H1 (cell line): Measurements from ENCODE around the gene HLF. TPM values are rescaled to one million over a fixed set of nuclear protein-coding genes. Genes with fewer than 3 reads are reported as not detected.
A peak's percentile ranks its signal among the peaks of the same experiment; 100 is the strongest.

ENCODE experiments used
- CTCF ChIA-PET: fragments of 300-600 bp; sonication (Branson Sonifier 250); formaldehyde crosslinking; loops from one replicate; lab custom pipeline; 2021; ENCODE audit not compliant: partially characterized antibody; lab: Charles Lee
- POLR2A ChIA-PET: fragments of 300-600 bp; sonication (Branson Sonifier 250); formaldehyde crosslinking; loops from one replicate; lab custom pipeline; 2021; ENCODE audit warnings: inconsistent platforms; ENCODE audit not compliant: partially characterized antibody; lab: Charles Lee
- DNase-seq, 2 experiments: peaks; one replicate each; pipeline versions ENCODE4 v3.0.0 to v3.0.0-alpha.2; 2010 to 2022; ENCODE audit warnings: low spot score in 2 of 2, low read depth in 1 of 2, mixed read lengths in 1 of 2
- FAIRE-seq: peaks from 2 replicates; lab custom pipeline; 2011; peaks lifted over from hg19 to GRCh38; lab: Jason Lieb, UNC
- H2AFZ ChIP-seq: 2 replicates; pipeline ENCODE4 v1.8.1; 2012; ENCODE audit warnings: low read length, inconsistent platforms
- H2AK5ac ChIP-seq: 2 replicates; pipeline ENCODE4 v1.6.1; 2013; ENCODE audit warnings: low read depth, low read length
- H2BK120ac ChIP-seq: replicated peaks from 2 replicates; pipeline ENCODE3; 2013; ENCODE audit warnings: low read depth, low read length, inconsistent platforms
- H2BK12ac ChIP-seq: 2 replicates; pipeline ENCODE4 v1.6.1; 2013; ENCODE audit warnings: low read depth, low read length
- H2BK15ac ChIP-seq: 2 replicates; pipeline ENCODE4 v1.6.1; 2013; ENCODE audit warnings: low read length
- H2BK20ac ChIP-seq: 2 replicates; pipeline ENCODE4 v1.6.1; 2013; ENCODE audit warnings: low read length
- H2BK5ac ChIP-seq: 2 replicates; pipeline ENCODE4 v1.6.1; 2013; ENCODE audit warnings: low read depth, low read length
- H3K14ac ChIP-seq: 2 replicates; pipeline ENCODE4 v1.6.1; 2013; ENCODE audit warnings: inconsistent platforms; ENCODE audit not compliant: insufficient read length
- H3K18ac ChIP-seq: 2 replicates; pipeline ENCODE4 v1.6.1; 2013; ENCODE audit warnings: low read length; ENCODE audit errors: extremely low read depth
- H3K23ac ChIP-seq: 2 replicates; pipeline ENCODE4 v1.6.1; 2013; ENCODE audit warnings: inconsistent platforms; ENCODE audit not compliant: insufficient read length
- H3K23me2 ChIP-seq: 2 replicates; pipeline ENCODE4 v1.6.1; 2013; ENCODE audit warnings: low read depth, low read length
- H3K27ac ChIP-seq: 2 replicates; pipeline ENCODE4 v1.6.1; 2011; ENCODE audit warnings: low read depth, low read length, inconsistent platforms
- H3K27me3 ChIP-seq, 4 experiments: replicated peaks in 1 of 4; 1 replicate in 1 of 4; 2 replicates in 3 of 4; pipeline versions ENCODE4 v1.6.1 to v1.8.1; 2011 to 2013; ENCODE audit warnings: low read length in 3 of 4, mild to moderate bottlenecking in 3 of 4, inconsistent platforms in 2 of 4, mixed read lengths in 2 of 4, moderate library complexity in 1 of 4; ENCODE audit not compliant: control insufficient read depth in 3 of 4, insufficient read depth in 3 of 4; ENCODE audit errors: extremely low read depth in 1 of 4
- H3K36me3 ChIP-seq, 4 experiments: 2 replicates each; pipeline versions ENCODE4 v1.6.1 to v1.8.1; 2011 to 2013; ENCODE audit warnings: mild to moderate bottlenecking in 4 of 4, low read length in 3 of 4, moderate library complexity in 2 of 4, control low read depth in 1 of 4, inconsistent platforms in 1 of 4; ENCODE audit not compliant: insufficient read depth in 4 of 4, control insufficient read depth in 2 of 4
- H3K4ac ChIP-seq: replicated peaks from 2 replicates; pipeline ENCODE3; 2013; ENCODE audit warnings: low read length, low read depth, mixed read lengths, inconsistent platforms; ENCODE audit not compliant: insufficient read length
- H3K4me1 ChIP-seq, 4 experiments: replicated peaks in 1 of 4; 1 replicate in 1 of 4; 2 replicates in 3 of 4; pipeline versions ENCODE4 v1.6.1 to v1.8.1; 2011 to 2013; ENCODE audit warnings: low read length in 3 of 4, inconsistent platforms in 2 of 4, mixed read lengths in 1 of 4; ENCODE audit not compliant: insufficient read depth in 4 of 4, control insufficient read depth in 3 of 4
- H3K4me2 ChIP-seq, 2 experiments: 2 replicates each; pipeline versions ENCODE4 v1.6.1 to v1.8.1; 2011 to 2013; ENCODE audit warnings: low read depth in 2 of 2, low read length in 2 of 2, control low read depth in 1 of 2, inconsistent platforms in 1 of 2, mild to moderate bottlenecking in 1 of 2; ENCODE audit not compliant: insufficient read depth in 1 of 2
- H3K4me3 ChIP-seq, 4 experiments: fragments of 200-600, 300-600 bp in 1 of 4; sonication (generic), shearing (Covaris generic), sonication (Bioruptor Twin) in 1 of 4; 2 replicates each; pipeline versions ENCODE4 v1.5.1 to v1.8.1; 2011 to 2016; ENCODE audit warnings: low read length in 4 of 4, low read depth in 3 of 4, control low read depth in 2 of 4, inconsistent platforms in 2 of 4, mild to moderate bottlenecking in 2 of 4, mixed read lengths in 1 of 4, moderate library complexity in 1 of 4; ENCODE audit not compliant: insufficient read depth in 2 of 4; ENCODE audit errors: extremely low read depth in 1 of 4
- H3K56ac ChIP-seq: replicated peaks from 2 replicates; pipeline ENCODE3; 2013; ENCODE audit warnings: low read depth, mild to moderate bottlenecking, mixed read lengths, low read length, inconsistent platforms; ENCODE audit not compliant: insufficient read length
- H3K79me1 ChIP-seq: 2 replicates; pipeline ENCODE4 v1.6.1; 2013; ENCODE audit warnings: low read depth, low read length, control low read depth
- H3K79me2 ChIP-seq, 2 experiments: 2 replicates each; pipeline versions ENCODE4 v1.6.1 to v1.8.1; 2012 to 2013; ENCODE audit warnings: low read length in 2 of 2, mild to moderate bottlenecking in 2 of 2, inconsistent platforms in 1 of 2; ENCODE audit not compliant: insufficient read depth in 2 of 2, control insufficient read depth in 1 of 2
- H3K9ac ChIP-seq, 4 experiments: replicated peaks in 1 of 4; 1 replicate in 1 of 4; 2 replicates in 3 of 4; pipeline versions ENCODE4 v1.6.1 to v1.8.1; 2011 to 2013; ENCODE audit warnings: low read depth in 3 of 4, low read length in 3 of 4, control low read depth in 2 of 4, mild to moderate bottlenecking in 2 of 4, moderate library complexity in 2 of 4, inconsistent platforms in 1 of 4; ENCODE audit errors: extremely low read depth in 1 of 4
- H3K9me3 ChIP-seq, 2 experiments: 2 replicates each; pipeline versions ENCODE4 v1.6.1 to v1.8.1; 2012 to 2013; ENCODE audit warnings: mild to moderate bottlenecking in 2 of 2, moderate library complexity in 2 of 2, control low read depth in 1 of 2, inconsistent platforms in 1 of 2, low read depth in 1 of 2, low read length in 1 of 2, mixed read lengths in 1 of 2; ENCODE audit not compliant: insufficient read depth in 2 of 2
- H4K20me1 ChIP-seq, 2 experiments: replicated peaks in 1 of 2; 2 replicates each; pipeline versions ENCODE3 to v1.8.1; 2011 to 2013; ENCODE audit warnings: inconsistent platforms in 2 of 2, low read length in 2 of 2, mild to moderate bottlenecking in 1 of 2; ENCODE audit not compliant: insufficient read depth in 2 of 2, control insufficient read depth in 1 of 2
- H4K5ac ChIP-seq: 2 replicates; pipeline ENCODE4 v1.6.1; 2013; ENCODE audit warnings: low read length, low read depth, mixed read lengths, inconsistent platforms; ENCODE audit not compliant: insufficient read length
- H4K8ac ChIP-seq: 2 replicates; pipeline ENCODE4 v1.8.0; 2013; ENCODE audit warnings: mild to moderate bottlenecking, moderate library complexity, low read length, inconsistent platforms; ENCODE audit not compliant: insufficient read depth; ENCODE audit errors: extremely low read depth
- H4K91ac ChIP-seq: replicated peaks from 2 replicates; pipeline ENCODE3; 2013; ENCODE audit warnings: low read length, mixed read lengths, inconsistent platforms; ENCODE audit not compliant: insufficient read length
- BRCA1 ChIP-seq: IDR thresholded peaks from 2 replicates; pipeline ENCODE4 v1.6.1; 2012; ENCODE audit warnings: low read depth, low read length, improper control_type of control experiment
- CTBP2 ChIP-seq: IDR thresholded peaks from 2 replicates; pipeline ENCODE4 v1.7.0; 2011; ENCODE audit warnings: borderline replicate concordance, mild to moderate bottlenecking, moderate library complexity, mixed read lengths, low read length; ENCODE audit not compliant: insufficient read depth, insufficient read length
- FOSL1 ChIP-seq: IDR thresholded peaks from 2 replicates; pipeline ENCODE4 v1.6.1; 2011; ENCODE audit warnings: mild to moderate bottlenecking, low read depth, low read length, moderate library complexity; ENCODE audit not compliant: insufficient read depth
- KDM1A ChIP-seq: fragments of 200-600, 300-600 bp; sonication (generic); IDR thresholded peaks from 2 replicates; pipeline ENCODE4 v1.7.1; 2016; ENCODE audit warnings: mild to moderate bottlenecking, low read length, borderline replicate concordance
- PHF8 ChIP-seq: fragments of 200-600 bp; sonication (generic); conservative IDR thresholded peaks from 2 replicates; pipeline ENCODE4 v1.7.1; 2012; ENCODE audit warnings: low read depth, mild to moderate bottlenecking, inconsistent platforms, low read length, moderate library complexity
- RNF2 ChIP-seq: fragments of 200-900, 300-1000 bp; sonication (generic); IDR thresholded peaks from 2 replicates; pipeline ENCODE4 v1.7.1; 2016; ENCODE audit warnings: borderline replicate concordance, low read depth, mild to moderate bottlenecking, antibody characterized with exemption, low read length; ENCODE audit not compliant: poor library complexity, severe bottlenecking; ENCODE audit errors: missing control alignments
- SAP30 ChIP-seq: fragments of 300-600 bp; sonication (generic); IDR thresholded peaks from 2 replicates; pipeline ENCODE4 v1.7.1; 2012; ENCODE audit warnings: low read length, moderate library complexity, mild to moderate bottlenecking, inconsistent platforms; ENCODE audit not compliant: insufficient read depth, insufficient replicate concordance
- WGBS, 2 experiments: shearing (Covaris generic) in 1 of 2; methylation state at CpG; one replicate each; pipeline versions ENCODE4 v1.1.6 to v1.1.7; 2013 to 2015; ENCODE audit warnings: low lambda C conversion rate in 2 of 2, mixed read lengths in 2 of 2, inconsistent platforms in 1 of 2, low coverage in 1 of 2, missing lambda C conversion rate in 1 of 2; ENCODE audit not compliant: insufficient replicate concordance in 2 of 2, insufficient coverage in 1 of 2, insufficient read length in 1 of 2; ENCODE audit errors: extremely low coverage in 1 of 2, missing lambda C conversion rate in 1 of 2; 5-methylcytosine and 5-hydroxymethylcytosine counted together
- polyA plus RNA-seq, 7 experiments: library from polyadenylated mRNA; depleted of rRNA in 3 of 7; stranded (reverse) in 5 of 7; unstranded in 2 of 7; fragments of >200 nt in 5 of 7; fragments of 200-250 nt in 2 of 7; gene quantifications; 1 replicate in 5 of 7; 2 replicates in 1 of 7; 4 replicates in 1 of 7; pipeline versions ENCODE4 v1.2.1 to v1.2.3, GENCODE V29; 2011 to 2013; ENCODE audit warnings: missing spikeins in 2 of 7, mixed read lengths in 2 of 7
- total RNA-seq: library from RNA; stranded (reverse); fragmentation: NEBNext Ultra II Directional; extraction: Animal tissue kit (Norgen Biotek cat#: 25700); gene quantifications from 2 replicates; pipeline ENCODE4 v1.2.1, GENCODE V29; 2021
- TF ChIP-seq, protein P1 (sequence below): IDR thresholded peaks from 2 replicates; pipeline ENCODE4 v1.6.1; 2012; ENCODE audit warnings: low read length, inconsistent platforms

The HLF gene
- total and polyA plus RNA-seq, 2 of the 8 experiments (the other 6 are each of a cell fraction or from before 2014, with no cell fraction given) = 0.39 to 0.60 TPM

DNA sequence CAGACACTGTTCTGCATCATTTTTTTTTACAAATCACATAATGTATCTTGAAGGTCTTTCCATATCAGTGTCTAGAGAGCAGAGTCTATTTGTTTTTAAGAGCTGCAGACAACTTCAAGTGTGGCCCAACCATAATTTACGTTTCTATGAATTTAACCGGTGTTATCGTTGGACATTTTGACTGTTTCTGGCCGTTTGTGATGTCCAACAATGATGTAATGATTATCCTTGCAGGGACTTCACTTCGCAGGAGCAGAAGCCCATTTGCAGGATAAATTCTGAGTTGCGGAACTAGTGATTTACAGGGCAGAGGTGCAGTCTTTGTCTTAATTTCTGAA lies 26.9 kb upstream of the HLF start:
- no peak overlapping the region for H3K56ac ChIP-seq
- H3K4me2 ChIP-seq = peak overlapping the region; percentile 84 to 87
- H3K4me3 ChIP-seq = peak overlapping the region; percentile 51 to 71 (median 64); a peak in 6 of 8 replicates
- H2BK120ac ChIP-seq = no peak overlapping the region
- H3K79me1 ChIP-seq = no peaks in the 10 kb centered on the region
- H3K4me1 ChIP-seq = peaks cover 0 to 3% (median 0%) of the 10 kb centered on the region in 4 experiments; a peak in 2 of 7 replicates
- peaks cover 3% of the 10 kb centered on the region for H3K23me2 ChIP-seq
- H3K36me3 ChIP-seq = no peaks in the 10 kb centered on the region
- H2BK5ac ChIP-seq = no peak overlapping the region
- H2BK12ac ChIP-seq = no peak overlapping the region
- H2BK15ac ChIP-seq = no peak overlapping the region
- no peak overlapping the region for H2BK20ac ChIP-seq
- WGBS, 2 experiments = 53% methylated on average over 6 of the region's 6 CpGs; no CpG with 5 or more reads in 1 of the 2 experiments
- H4K5ac ChIP-seq = no peak overlapping the region
- no peaks in the 10 kb centered on the region for H3K79me2 ChIP-seq
- H3K9ac ChIP-seq = peak overlapping the region in 1 of 4 experiments; percentile 14; a peak in 1 of 7 replicates
- ChIA-PET POLR2A (interaction anchor here (1.4 to 1.9 kb wide), 4 partner anchors 8 to 28 kb away, joined by 4 to 7 read pairs (median 5); no protein-coding TSS in a partner anchor), CTCF (interaction anchor here (0.9 to 2.4 kb wide), 6 partner anchors 9 to 49 kb away, joined by 3 to 11 read pairs (median 3); partner anchors contain the start of gene HLF)
- H4K20me1 ChIP-seq = no peaks in the 10 kb centered on the region
- H3K9me3 ChIP-seq = no peaks in the 10 kb centered on the region
- no peak overlapping the region for H3K4ac ChIP-seq
- no peak overlapping the region for H3K14ac ChIP-seq
- no peak overlapping the region for H4K8ac ChIP-seq
- no peak overlapping the region for H4K91ac ChIP-seq
- FAIRE-seq = peak; percentile 39
- H3K18ac ChIP-seq = no peak overlapping the region; the same call in 1 of the 2 replicates
- H3K27me3 ChIP-seq = peaks cover 0 to 5% (median 2%) of the 10 kb centered on the region in 4 experiments; a peak in 3 of 7 replicates
- peak overlapping the region; percentile 48; the same call in 1 of the 2 replicates for H2AFZ ChIP-seq
- H3K27ac ChIP-seq = no peak overlapping the region
- DNase-seq = no peak
- H2AK5ac ChIP-seq = no peak overlapping the region
- H3K23ac ChIP-seq = no peak overlapping the region
- TF ChIP-seq, protein P1, sequence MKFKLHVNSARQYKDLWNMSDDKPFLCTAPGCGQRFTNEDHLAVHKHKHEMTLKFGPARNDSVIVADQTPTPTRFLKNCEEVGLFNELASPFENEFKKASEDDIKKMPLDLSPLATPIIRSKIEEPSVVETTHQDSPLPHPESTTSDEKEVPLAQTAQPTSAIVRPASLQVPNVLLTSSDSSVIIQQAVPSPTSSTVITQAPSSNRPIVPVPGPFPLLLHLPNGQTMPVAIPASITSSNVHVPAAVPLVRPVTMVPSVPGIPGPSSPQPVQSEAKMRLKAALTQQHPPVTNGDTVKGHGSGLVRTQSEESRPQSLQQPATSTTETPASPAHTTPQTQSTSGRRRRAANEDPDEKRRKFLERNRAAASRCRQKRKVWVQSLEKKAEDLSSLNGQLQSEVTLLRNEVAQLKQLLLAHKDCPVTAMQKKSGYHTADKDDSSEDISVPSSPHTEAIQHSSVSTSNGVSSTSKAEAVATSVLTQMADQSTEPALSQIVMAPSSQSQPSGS = no peak
- TF ChIP-seq FOSL1 = no peak
- TF ChIP-seq RNF2 = no peak
- no peak for TF ChIP-seq CTBP2
- no peak for TF ChIP-seq KDM1A
- TF ChIP-seq BRCA1 = no peak
- no peak for TF ChIP-seq SAP30
- no peak for TF ChIP-seq PHF8
